ENCODE results near the gene CCDC33. TPM values are rescaled to one million over a fixed set of nuclear protein-coding genes. Genes with fewer than 3 reads are reported as not detected.

The CCDC33 gene
- total and polyA plus RNA-seq, 2 donors (not counting 1 experiment from before 2014, with no cell fraction given): not detected

DNA sequence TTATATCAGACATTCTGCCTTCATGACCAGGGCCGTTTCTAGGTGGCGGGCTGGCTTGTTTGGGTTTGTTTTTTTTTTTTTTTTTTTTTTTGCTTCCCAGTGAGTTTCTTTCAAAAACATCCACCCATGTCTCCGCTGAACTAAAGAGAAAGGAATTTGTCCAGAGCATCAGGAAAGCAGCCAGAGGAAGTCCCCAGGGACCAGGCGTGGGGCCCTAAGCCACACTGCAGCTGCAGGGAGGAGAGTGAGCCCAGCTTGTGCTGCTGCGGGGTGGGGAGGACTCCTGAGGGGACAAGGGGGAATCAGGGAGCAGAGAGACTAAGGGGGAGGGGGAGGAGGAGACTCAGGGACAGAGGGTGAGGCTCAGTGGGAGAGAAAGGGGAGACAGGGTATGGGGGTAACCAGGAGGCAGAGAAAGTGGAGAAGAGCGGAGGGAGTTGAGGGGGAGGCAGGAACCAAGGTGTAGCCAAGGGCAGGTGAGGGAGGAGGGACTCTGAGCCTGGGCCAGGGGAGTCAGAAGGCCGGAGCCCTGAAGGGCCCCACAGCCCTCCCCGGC, 81.8 kb downstream of the CCDC33 start:
- POLR2A ChIA-PET: interaction anchor here (0.6 kb wide), 1 partner anchor 1152 kb away, joined by 7 read pairs; no protein-coding TSS in a partner anchor
- Histone ChIP-seq H3K4me1 (ENCODE audit: control insufficient read depth in 2 of 2, insufficient read depth in 2 of 2, low read length in 2 of 2) (peaks cover 8 to 34% of the 10 kb centered on the region in 2 donors), H4K20me1 (ENCODE audit: control insufficient read depth, insufficient read depth, low read length, poor library complexity, severe bottlenecking) (no peaks in the 10 kb centered on the region), H3K27me3 (replicated peaks in 1 of 4; ENCODE audit: control extremely low read depth in 1 of 4, control insufficient read depth in 3 of 4, insufficient read depth in 4 of 4, low read length in 3 of 4) (peaks cover 0 to 11% (median 0%) of the 10 kb centered on the region in 4 experiments), H3K4me2 (replicated peaks; ENCODE audit: low read depth, low read length, poor library complexity, severe bottlenecking) (no peak overlapping the region), H3K4me3 (ENCODE audit: control extremely low read depth in 1 of 5, extremely low read depth in 1 of 5, insufficient read depth in 1 of 5, low read depth in 2 of 5, low read length in 4 of 5) (no peak overlapping the region), H3K9ac (ENCODE audit: low read length) (no peak overlapping the region), H3K9me3 (ENCODE audit: control extremely low read depth in 1 of 3, control insufficient read depth in 2 of 3, insufficient read depth in 1 of 3, low read length in 2 of 3) (no peaks in the 10 kb centered on the region), H3K79me2 (ENCODE audit: control insufficient read depth, insufficient read depth, low read length) (no peaks in the 10 kb centered on the region), H2AFZ (ENCODE audit: insufficient read depth, low read depth, low read length, poor library complexity, severe bottlenecking) (no peak overlapping the region), H3K36me3 (replicated peaks in 1 of 2; ENCODE audit: control extremely low read depth in 1 of 2, control insufficient read depth in 1 of 2, extremely low read depth in 1 of 2, insufficient read depth in 2 of 2, low read length in 1 of 2) (no peaks in the 10 kb centered on the region), H3K27ac (ENCODE audit: low read length in 2 of 2) (no peak overlapping the region)
- peaks cover 13% of the 10 kb centered on the region for H3K4me1 Mint-ChIP-seq
- H3K4me3 Mint-ChIP-seq: no peak overlapping the region
- ATAC-seq (ENCODE audit: low read depth): no peak
- H3K27ac Mint-ChIP-seq: no peak overlapping the region
- DNase-seq: no peak
- CTCF ChIA-PET: interaction anchor here (0.6 to 3.2 kb wide), 2 partner anchors 10 to 17 kb away, joined by 3 to 17 read pairs; no protein-coding TSS in a partner anchor
- intact Hi-C loops (cut with micrococcal nuclease): no loop called here
- no peaks in the 10 kb centered on the region for H3K9me3 Mint-ChIP-seq (ENCODE audit: insufficient read depth)
- H3K27me3 Mint-ChIP-seq: peaks cover 7% of the 10 kb centered on the region
- 34% methylated on average over 3 of the region's 8 CpGs for WGBS (ENCODE audit: insufficient coverage)
- TF ChIP-seq, protein P1, sequence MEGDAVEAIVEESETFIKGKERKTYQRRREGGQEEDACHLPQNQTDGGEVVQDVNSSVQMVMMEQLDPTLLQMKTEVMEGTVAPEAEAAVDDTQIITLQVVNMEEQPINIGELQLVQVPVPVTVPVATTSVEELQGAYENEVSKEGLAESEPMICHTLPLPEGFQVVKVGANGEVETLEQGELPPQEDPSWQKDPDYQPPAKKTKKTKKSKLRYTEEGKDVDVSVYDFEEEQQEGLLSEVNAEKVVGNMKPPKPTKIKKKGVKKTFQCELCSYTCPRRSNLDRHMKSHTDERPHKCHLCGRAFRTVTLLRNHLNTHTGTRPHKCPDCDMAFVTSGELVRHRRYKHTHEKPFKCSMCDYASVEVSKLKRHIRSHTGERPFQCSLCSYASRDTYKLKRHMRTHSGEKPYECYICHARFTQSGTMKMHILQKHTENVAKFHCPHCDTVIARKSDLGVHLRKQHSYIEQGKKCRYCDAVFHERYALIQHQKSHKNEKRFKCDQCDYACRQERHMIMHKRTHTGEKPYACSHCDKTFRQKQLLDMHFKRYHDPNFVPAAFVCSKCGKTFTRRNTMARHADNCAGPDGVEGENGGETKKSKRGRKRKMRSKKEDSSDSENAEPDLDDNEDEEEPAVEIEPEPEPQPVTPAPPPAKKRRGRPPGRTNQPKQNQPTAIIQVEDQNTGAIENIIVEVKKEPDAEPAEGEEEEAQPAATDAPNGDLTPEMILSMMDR (IDR thresholded peaks at IDR 0.05): no peak
- TF ChIP-seq EZH2 (IDR thresholded peaks at IDR 0.05; ENCODE audit: borderline replicate concordance, insufficient read depth, low read depth, low read length, poor library complexity, severe bottlenecking): no peak

DNA sequence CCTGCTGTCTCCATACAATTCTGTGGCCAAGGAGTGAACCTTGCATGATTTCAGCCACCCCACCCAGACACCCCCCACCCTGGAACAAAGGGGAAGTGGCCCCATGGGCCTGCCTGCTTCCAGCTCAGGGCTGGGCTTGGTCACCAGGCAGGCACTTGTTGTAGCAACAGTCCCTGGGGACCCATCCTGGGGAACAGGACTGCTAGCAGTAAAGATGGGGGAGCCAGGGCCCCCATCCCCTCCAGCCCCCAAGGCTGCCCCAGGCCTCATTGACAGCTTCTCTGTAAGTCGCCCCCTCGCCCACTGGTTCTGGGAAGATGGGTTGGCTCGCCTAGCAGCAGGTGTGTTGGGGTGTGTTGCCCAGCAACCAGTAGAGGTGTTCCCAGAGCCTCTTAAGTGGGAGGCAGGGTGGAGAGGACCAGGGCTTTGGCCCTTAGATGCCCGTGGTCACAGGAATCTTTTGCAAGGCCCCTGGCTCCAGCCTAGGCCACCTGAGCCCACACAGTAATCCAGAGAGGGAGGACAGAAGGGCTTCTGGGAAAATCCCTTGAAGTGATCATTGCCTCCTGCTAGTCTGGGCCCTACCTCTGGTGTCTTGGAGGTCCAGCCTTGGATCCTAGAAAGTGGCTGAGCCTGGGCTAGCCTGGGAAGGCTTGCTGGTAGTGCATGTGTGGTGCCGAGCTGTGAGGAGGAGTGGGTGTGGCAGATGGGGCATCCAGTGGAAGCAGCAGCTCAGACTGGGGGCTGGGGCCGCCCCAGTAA, 82.4 kb downstream of the CCDC33 start:
- H3K4me3 Mint-ChIP-seq: no peak overlapping the region
- CTCF ChIA-PET: interaction anchor here (0.9 to 3.2 kb wide), 2 partner anchors 10 to 345 kb away, joined by 3 to 17 read pairs; no protein-coding TSS in a partner anchor
- no peaks in the 10 kb centered on the region for H3K36me3 ChIP-seq (replicated peaks in 1 of 2; ENCODE audit: control extremely low read depth in 1 of 2, control insufficient read depth in 1 of 2, extremely low read depth in 1 of 2, insufficient read depth in 2 of 2, low read length in 1 of 2)
- DNase-seq (peak; percentile 26), ATAC-seq (ENCODE audit: low read depth) (peak; percentile 45)
- no peaks in the 10 kb centered on the region for H3K79me2 ChIP-seq (ENCODE audit: control insufficient read depth, insufficient read depth, low read length)
- no peak overlapping the region for H3K4me2 ChIP-seq (replicated peaks; ENCODE audit: low read depth, low read length, poor library complexity, severe bottlenecking)
- peaks cover 13% of the 10 kb centered on the region for H3K4me1 Mint-ChIP-seq
- peaks cover 0 to 11% (median 0%) of the 10 kb centered on the region in 4 experiments for H3K27me3 ChIP-seq (replicated peaks in 1 of 4; ENCODE audit: control extremely low read depth in 1 of 4, control insufficient read depth in 3 of 4, insufficient read depth in 4 of 4, low read length in 3 of 4)
- no peaks in the 10 kb centered on the region for H3K9me3 ChIP-seq (ENCODE audit: control extremely low read depth in 1 of 3, control insufficient read depth in 2 of 3, insufficient read depth in 1 of 3, low read length in 2 of 3)
- H3K9me3 Mint-ChIP-seq (ENCODE audit: insufficient read depth): no peaks in the 10 kb centered on the region
- peaks cover 10% of the 10 kb centered on the region for H3K27me3 Mint-ChIP-seq
- 82% methylated on average over 5 of the region's 6 CpGs for WGBS (ENCODE audit: insufficient coverage)
- H3K4me3 ChIP-seq (ENCODE audit: control extremely low read depth in 1 of 5, extremely low read depth in 1 of 5, insufficient read depth in 1 of 5, low read depth in 2 of 5, low read length in 4 of 5): no peak overlapping the region
- TF ChIP-seq EZH2 (IDR thresholded peaks at IDR 0.05; ENCODE audit: borderline replicate concordance, insufficient read depth, low read depth, low read length, poor library complexity, severe bottlenecking): no peak
- TF ChIP-seq, protein P1 (IDR thresholded peaks at IDR 0.05): no peak
- POLR2A ChIA-PET: interaction anchor here (0.6 kb wide), 1 partner anchor 197 kb away, joined by 4 read pairs; no protein-coding TSS in a partner anchor
- H4K20me1 ChIP-seq (ENCODE audit: control insufficient read depth, insufficient read depth, low read length, poor library complexity, severe bottlenecking): no peaks in the 10 kb centered on the region
- no peak overlapping the region for H3K27ac ChIP-seq (ENCODE audit: low read length in 2 of 2)
- no peak overlapping the region for H2AFZ ChIP-seq (ENCODE audit: insufficient read depth, low read depth, low read length, poor library complexity, severe bottlenecking)
- intact Hi-C loops (cut with micrococcal nuclease): no loop called here
- H3K4me1 ChIP-seq (ENCODE audit: control insufficient read depth in 2 of 2, insufficient read depth in 2 of 2, low read length in 2 of 2): peaks cover 8 to 34% of the 10 kb centered on the region in 2 donors
- no peak overlapping the region for H3K27ac Mint-ChIP-seq
- no peak overlapping the region for H3K9ac ChIP-seq (ENCODE audit: low read length)
